ENCODE results near the gene DBX1.
"Not testable (repeated sequence)": the region's sequence is repeated elsewhere in the genome, so short reads cannot be mapped to it uniquely, and the experiment has no call there.

The DBX1 gene, protein sequence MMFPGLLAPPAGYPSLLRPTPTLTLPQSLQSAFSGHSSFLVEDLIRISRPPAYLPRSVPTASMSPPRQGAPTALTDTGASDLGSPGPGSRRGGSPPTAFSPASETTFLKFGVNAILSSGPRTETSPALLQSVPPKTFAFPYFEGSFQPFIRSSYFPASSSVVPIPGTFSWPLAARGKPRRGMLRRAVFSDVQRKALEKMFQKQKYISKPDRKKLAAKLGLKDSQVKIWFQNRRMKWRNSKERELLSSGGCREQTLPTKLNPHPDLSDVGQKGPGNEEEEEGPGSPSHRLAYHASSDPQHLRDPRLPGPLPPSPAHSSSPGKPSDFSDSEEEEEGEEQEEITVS
- total RNA-seq = 0.07 to 0.48 reads per million in 2 donors

DNA sequence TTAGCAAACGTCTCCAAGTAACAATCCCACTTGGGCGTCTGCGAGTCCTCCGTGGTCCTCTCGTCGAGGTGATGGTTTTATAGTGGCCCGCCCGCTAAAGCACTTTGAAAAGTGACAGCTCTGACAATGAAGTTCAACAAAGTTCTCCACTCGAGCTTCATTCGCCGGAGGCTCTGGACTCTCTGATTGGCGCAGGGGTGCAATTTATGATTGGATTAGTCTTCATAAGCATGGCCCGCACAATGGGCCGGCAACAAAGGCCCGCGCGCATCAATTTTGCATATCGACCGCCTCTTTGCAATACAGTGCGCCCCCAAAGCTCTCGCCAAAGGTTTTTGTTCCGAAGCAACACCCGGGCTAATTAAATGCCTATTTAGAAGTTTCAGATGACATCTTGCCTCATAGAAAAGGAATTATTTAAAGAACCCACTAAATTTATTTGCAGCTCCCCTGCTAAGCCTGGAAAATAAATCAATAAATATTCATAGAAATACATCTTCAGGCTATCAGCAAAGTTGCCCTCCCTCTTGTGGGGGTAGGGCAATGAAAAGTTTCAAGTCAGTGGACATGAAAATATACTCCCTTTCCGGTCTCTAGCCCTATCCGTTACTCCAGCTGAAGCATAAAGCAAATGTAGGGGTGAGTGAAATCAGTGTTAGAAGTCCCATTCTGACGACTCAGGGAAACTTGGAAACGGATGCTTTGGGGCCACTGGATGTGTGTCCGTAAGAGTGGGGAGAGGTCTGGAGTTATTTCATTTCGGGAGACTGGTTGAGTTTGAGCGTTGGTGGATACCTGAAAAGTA is at the start of gene DBX1:
TSS of gene DBX1 (minus strand) at position 51 of the 805 bp plus-strand sequence. CDS start 151 bp downstream, outside the sequence.
- no peak for DNase-seq

DNA sequence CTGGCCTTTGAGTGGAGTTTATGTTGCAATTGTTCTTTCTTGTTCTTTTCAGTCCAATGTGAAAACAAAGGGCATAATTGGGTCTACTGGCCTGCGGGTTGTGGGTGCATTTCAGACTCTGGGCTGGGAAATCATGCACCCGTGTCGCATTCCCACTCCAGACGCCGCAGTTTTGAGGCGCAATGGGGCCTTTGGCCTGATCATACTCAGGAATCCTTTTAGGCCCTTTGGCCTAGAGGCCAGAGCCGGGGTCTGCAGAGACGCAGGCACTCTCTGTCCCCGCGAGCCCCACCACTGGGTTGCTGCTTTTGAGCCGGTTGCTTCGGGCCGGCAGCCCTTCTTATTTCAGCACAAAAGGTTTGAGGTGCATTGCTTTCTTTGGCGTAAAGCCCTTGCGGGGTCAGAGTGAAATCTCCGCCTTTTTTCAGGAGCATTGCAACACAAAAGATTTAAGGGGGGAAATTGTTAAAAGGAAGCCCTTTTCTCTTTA is 48.4 kb upstream of the DBX1 start:
- DNase-seq = no peak

DNA sequence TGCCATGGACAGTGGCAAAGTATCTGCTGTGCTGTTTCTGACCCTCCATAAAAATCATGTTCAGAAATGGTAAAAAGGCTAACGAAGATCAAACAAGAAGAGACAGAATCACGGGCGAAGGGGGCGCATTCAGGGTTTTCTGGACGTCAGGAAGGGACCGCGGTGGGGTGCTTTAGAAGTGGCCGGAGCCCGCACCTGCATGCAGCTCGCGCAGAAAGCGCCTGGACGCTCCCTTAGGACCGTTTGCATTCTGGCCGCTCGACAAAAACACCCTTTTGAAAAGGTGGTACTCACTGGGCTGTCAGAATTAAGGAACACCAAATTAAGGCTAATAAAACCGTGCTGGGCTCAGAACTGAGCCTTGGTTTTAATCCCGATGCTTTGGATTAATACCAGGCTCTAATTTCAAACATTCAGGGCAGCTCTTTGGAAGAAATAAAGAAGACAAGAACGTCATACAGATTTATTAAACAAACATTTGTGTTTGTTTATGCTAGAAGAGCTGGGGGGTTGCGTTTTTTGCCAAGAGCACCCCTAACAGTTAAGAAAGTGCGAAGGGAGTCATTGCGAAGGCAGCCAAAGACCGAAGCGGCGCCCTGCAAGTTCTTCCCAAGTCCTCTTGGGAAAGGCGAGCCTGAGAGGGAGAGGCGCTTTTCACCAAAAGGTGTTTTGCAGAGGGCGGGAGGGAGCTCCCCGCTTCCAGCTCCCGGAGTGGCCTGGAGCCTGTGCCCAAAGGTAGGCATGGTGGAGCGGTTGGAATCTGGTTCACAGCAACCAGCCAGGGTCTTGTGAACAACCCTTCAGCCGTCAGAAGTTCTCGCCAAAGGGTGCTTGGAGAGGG is 47.7 kb upstream of the DBX1 start:
- no peak for DNase-seq

DNA sequence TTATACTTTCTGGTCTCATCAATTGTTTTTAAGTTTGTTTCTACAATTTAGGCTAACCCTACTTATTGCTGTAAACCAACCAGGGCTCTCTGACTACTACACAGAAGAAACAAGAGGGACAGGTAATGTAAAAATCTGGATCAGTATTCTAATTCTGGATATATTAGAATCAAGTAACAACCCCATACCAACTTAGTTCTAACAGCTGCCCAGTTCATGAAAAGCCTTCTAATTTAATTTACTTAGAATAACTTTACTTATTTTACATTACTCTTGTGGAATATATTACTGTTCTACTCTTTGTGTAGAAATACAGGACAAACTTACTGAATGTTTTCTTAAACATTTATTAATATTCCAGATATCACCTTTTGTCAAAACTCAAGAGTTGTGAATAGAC is 45.5 kb upstream of the DBX1 start:
- DNase-seq = no peak

DNA sequence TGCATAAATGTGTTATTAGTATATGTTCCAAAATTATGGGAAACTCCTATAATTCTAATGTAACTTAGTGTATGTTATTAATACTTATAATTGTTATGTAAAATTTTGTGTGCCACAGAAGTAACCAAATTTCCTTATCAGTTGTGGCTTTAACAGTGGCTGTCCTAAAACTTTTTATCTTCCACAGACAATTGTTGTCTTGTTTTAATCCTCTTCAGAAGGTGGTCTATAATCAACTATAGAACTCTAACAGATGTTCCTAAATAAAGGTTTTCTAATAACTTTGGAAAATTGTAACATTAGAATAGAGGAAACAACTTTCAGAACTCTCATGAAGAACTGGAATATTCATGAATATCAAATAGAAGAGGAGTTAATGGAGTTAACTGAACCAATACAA is 44.4 kb upstream of the DBX1 start:
- no peak for DNase-seq

DNA sequence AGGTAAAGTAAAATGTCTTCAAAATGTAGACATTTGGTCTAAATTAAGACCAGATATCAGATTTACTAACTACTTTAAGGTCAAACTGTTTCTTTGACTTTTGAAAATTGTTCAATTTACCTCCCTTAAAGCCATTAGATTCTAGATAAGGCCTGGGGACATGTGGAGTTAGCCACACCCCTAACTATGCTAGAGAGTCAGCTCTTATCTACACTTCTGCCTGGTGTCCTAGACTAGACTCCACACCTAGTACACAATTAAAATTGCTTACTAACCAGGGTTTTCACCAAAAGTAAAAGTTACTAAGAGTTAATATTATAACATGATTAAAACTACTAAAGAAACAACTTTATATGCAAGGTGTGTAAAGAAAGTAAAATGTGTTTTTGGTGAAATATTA is 43.6 kb upstream of the DBX1 start:
- no peak for DNase-seq

DNA sequence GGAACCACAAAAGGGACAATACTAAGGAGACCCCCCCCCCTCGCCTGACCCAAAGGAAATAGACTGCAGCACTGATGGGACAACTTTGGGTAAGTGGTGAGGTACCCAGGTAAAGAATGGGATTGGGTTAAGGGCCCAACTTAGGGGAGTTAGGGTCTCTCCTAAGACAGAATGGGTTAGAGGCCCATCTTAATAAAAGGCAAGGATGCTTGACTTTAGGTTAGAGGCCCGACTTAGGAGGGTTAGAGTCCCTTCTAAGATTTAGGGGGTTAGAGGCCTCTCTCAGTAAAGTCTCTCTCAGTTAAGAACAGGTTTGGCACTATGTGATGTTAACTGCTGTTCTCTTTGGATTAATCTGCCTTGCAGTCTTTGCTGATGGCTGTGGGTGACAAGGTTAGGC is 41.0 kb upstream of the DBX1 start:
- no peak for DNase-seq

DNA sequence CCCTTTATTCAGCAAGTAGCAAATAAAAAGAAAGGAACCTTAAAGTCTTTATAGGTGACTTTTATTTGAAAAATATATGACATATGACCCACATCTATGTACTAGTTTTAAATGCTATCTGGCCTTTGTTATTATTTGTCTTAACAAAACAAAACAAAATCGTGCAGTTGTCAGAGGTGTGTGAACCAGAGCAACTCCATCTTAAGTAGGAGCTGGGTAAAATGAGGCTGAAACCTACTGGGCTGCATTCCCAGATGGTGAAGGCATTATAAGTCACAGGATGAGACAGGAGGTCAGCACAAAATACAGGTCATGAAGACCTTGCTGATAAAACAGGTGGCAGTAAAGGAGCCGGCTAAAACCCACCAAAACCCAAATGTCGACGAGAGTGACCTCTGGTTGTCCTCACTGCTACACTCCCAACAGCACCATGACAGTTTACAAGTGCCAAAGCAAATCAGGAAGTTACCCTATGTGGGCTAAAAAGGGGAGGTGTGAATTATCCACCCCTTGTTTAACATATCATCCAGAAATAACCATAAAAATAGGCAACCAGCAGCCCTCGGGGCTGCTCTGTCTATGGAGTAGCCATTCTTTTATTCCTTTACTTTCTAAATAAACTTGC is 40.2 kb upstream of the DBX1 start:
- DNase-seq = not testable (repeated sequence)

DNA sequence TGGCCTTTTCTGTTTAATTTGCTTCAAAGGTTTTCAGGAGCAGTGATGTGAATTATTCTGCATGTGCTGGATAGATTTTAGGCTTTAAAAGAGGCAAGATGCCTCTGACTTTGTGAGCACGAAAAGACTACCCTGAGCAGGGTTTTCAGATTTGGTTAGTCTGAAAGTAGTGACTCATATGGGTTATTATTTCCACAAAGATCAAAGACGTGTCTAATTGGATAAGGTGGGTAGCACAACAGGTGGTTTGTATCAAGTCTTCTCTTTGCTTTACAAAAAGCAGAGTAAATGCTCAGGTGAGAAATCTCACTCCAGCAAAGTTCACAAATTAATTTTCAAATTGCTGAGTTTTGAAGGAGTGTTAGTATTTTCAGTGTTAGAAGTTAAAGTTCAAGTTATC is 37.6 kb upstream of the DBX1 start:
- DNase-seq = no peak

DNA sequence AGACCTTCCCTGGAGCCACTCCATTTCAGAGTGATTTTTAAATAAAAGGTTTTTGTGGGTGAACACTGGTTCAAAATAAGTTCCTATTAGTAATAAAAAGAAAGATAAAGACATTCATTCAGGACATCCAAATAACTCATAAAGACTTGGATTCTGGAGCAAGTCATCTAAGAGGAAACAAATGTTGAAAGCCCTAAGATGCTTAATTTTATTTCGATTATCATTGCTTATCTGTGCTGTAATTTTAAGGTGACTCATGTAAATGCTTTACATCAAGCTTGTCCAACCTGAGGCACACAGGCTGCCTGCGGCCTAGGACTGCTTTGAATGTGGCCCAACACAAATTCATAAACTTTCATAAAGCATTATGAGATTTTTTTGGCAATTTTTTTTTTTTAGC is 34.2 kb upstream of the DBX1 start:
- no peak for DNase-seq

DNA sequence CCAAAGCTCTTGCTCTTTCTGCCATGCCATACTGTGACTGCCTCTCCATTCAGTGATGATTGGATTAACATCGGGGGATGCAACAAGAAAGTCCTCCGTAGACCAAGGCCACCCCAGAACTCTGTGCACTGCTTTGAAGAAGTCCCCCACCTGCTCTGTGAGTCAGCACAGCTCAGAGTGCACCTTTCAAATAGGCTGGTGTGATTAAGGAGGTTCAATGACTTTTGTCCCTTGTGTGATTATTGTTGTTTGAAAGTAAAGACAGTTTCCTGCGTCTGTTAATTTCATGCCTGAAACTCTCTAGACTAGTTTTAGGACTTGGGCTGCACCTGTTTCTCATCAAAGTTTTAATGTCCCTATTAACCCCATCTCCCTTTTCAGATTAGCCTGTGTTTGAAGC is 33.0 kb upstream of the DBX1 start:
- DNase-seq = no peak

DNA sequence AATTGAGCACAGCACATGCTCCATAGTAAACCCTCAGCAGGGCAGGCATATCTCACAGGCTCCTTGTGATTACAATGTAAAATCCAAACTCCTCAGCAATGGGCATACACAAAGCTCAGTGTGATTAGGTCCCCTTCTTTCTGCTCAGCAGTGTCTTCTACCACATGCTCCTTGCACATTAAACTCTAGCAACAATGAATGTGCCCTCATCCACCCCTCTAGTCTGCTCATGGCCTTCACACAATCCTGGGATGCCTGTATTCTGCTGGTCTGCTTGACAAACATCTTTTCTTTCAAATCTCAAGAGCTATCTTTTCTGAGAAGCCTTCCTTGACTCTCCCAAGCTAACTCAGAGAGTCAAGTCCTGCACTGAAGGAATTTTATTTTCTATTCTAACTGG is 32.4 kb upstream of the DBX1 start:
- no peak for DNase-seq

DNA sequence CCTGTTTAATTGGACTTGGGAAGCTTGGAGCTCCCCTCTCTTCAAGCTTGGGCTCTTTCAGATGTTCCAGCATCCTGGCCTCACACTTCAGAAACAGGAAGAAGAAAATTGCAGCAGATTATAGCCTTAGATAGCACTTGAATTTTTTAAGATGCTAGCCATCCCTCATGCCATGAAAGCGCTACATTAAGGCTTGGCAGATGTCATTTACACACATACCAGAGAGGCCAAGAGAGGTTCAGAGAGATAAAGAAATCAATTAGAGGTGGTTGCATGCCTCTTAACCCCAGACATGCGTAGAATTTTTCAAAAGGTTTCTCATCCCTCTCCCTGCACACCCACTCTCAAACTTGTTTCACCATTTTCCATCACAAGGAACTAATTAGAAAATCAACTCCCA is 31.9 kb upstream of the DBX1 start:
- DNase-seq = no peak

DNA sequence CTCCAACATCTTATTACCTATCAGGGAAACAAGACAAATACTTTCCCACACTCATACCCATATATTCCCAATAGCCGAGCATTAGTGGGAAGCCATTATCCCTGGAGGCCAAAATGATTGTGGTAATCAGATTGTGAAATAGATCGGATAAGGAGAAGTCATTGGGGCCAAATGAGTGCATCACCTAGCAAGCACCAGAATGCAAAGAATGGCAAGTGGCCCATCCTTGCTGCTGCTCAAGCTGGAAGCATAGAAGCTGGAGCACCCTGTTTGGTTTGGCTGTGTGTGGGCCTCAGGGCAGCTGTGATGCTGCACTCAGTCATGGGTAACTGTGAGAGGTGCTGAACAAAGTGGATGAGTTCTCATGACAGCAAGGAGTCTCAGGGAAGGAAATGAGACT is 18.7 kb upstream of the DBX1 start:
- DNase-seq = no peak

DNA sequence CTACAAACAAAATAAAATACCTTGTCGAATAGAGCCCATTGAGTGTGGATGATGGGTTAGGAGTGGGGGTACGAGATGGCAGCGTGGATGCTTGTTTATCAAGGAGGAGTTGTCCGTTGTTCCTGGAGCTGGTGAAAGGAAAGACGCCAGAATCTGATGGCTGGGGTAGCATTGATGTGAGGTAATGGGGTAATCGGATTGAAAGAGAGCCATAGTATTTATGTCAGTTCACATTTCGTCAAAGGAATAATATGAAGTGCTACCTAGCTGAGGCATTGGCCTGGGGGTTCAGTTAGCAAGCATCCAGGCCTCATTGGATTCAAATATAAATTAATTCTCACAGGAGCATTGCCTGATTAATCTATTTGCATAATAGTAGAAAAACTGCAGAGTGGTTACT is 16.9 kb upstream of the DBX1 start:
- no peak for DNase-seq

DNA sequence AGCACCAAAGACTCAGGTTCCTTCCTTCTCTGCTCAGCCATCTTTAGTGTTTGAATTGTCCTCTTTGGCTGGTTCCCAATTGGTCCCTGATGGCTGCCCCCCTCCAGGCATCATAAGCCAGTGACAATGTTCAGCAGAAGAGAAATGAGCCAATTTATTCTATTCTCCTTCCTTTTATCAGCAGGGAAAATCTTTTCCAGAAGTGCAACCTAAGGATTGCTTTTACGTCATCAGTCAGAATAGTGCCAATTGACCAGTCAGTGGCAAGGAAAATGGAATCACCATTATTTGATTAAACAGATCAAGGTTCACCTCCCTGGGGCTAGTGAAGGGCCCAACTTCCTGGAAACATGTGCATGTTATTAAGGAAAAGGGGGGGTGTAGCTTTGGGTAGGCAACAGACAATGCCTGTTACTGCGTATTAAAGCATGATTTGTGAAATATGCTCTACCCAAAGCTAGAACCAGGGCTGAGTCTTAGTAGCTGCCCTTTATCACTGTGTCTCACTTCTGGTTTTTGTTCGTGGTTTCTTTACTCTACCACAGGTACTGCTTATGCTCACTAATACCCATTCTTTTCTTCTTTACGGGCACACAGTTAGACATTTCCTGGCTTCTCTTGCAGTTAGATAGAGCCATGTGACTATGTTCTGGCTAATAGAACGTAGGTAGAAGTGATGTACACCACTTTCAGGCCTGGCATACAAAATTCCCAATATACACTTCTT is 12.6 kb upstream of the DBX1 start:
- no peak for DNase-seq

DNA sequence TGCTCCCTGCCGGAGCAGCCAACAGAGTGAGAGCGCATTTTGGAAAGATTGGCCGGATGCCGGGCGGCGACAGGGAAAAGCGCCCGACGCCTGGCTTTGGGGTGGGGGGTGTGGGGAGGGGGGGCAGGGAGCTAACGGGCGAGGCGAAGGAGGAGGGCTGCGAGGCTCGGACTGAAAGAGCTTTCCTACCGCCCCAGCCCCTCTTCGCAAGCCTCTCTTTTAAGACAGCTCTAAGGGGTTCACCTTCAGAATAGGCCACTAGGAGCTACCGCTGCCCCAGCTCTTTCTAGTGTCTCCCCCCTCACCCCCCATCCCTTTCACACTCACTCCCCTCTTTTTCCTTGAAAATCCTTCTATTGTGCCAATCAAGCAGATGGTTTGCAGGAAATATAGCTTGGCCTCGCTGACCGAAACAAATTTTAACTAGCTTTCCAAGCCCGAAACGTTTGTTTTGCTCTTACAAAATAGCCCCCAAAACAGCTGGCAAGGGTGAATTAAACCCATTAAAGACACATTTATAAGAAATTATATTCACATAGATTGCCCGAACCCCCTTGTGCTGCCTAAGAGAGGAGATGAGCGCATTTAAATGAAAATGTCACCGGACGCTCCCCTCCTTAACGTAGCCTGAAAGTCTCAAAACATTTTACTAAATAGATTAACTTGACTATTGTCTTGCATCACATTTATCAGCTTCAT is 3.7 kb upstream of the DBX1 start:
- DNase-seq = no peak

DNA sequence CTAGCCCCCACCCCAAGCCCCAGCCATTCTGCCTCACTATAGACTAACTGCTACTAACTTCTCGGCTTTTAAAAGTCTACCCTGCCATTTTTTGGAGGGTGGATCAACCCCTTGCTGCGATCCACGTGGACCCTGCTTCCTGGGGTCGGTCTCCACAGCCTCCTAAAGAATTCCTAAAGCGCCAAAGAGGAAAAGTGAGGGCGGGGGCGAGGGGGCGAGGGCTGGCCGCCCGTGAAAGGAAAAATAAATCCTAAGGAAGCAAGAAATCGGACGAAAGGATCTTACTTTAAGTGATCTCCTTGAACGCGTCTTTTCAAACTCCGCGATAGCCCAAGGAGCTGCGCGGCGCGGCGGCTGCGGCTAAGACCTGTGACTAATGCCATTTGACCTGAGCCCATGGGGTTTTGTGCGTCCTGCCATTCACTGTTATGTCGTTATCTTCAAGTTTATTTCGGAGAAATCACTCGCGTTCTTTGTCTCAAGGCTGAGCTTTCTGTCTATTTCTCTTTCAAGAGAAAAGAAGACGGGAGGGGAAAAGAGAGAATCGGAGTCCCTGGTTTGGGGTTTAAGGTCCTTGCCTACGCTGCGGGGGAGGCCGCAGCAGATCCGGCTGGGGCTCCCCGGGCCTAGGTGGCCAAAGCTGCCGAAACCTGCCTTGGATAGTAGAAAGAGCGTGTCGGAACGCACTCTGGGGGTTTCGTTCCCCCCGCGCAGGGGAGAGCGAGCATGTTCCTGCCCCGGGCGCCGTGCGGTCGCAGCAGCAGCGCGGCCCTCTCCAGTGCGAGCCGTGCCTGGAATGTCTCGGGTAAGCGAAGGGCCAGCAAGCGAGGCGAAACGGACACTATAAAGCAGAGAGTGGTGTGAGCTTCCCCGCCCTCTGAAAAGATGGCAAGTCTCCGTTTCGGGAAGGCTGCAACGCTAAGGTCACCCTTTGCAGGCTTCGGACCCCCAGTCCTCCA is 2.8 kb upstream of the DBX1 start:
- no peak for DNase-seq

DNA sequence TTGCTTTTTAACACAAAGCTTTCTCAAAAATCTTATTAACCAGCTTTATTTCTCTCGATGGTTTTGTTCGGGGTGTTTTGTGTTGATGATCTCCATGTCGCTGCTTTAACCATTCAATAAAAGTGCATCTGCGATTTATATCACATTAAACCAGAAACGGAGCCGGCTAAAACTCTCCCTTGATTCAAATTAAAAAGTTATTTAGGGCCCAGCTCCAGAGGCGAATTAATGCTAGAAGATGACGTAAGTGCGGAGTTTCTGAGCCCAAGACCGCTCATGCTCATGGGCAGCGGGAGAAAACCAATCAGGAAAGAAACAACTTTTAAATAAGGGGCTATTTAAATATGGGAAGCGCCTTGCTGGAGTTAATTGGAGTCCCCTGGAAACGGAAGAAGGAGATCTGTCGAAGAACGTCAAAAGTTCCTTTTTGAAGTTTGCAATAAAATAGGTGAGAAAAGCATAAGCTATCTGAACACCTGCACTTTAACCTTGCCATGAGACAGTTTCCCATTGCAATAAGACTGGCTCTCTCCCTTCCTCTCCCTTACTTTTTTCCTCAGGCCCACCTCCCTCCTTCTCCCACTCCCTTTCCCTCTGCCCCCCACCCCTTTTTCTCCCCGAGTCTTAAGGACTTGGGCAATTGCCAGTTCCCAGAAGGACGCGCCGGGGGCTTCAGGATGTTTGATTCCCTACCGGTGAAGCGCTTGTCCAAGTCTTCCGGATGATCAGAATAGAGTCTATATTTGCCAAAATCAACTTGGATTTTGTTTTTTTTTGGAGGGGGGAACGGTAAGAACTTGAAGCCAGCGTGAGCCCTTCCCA is 1.9 kb upstream of the DBX1 start:
- no peak for DNase-seq
